ENCODE results near the gene RERE. TPM values are rescaled to one million over a fixed set of nuclear protein-coding genes. Genes with fewer than 3 reads are reported as not detected.

The RERE gene
- total RNA-seq, 2 donors from 2014 or later: 96.0 to 105 TPM

DNA sequence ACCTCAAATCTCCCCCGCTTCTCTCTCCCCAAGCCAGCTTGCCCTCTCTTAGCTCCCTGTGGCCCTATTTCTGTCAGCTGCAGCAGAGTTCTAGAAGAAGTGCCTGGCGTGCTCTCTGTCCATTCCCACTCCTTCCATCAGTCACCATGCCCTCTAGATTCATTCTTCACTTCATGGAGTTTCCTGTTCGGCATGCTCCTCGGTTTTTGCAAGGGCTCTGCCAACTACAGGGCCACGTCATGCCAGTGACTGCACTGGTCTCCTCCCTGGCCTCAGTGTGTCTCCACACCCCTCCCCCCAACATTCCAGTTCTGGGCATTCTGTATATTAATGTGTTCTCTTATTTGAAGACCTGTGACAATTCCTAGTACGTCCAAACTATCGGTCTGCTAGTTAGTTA is 385.7 kb downstream of the RERE start:
- no peak overlapping the region for H3K9ac ChIP-seq (ENCODE audit: low read depth in 2 of 2, low read length in 2 of 2)
- no peaks in the 10 kb centered on the region for H3K36me3 ChIP-seq
- no peak overlapping the region for H3K27ac ChIP-seq
- H3K4me3 ChIP-seq: no peak overlapping the region
- intact Hi-C loops (cut with DNase I): no loop called here
- no peaks in the 10 kb centered on the region for H3K9me3 ChIP-seq
- no peaks in the 10 kb centered on the region for H3K27me3 ChIP-seq
- TF ChIP-seq, protein P1, sequence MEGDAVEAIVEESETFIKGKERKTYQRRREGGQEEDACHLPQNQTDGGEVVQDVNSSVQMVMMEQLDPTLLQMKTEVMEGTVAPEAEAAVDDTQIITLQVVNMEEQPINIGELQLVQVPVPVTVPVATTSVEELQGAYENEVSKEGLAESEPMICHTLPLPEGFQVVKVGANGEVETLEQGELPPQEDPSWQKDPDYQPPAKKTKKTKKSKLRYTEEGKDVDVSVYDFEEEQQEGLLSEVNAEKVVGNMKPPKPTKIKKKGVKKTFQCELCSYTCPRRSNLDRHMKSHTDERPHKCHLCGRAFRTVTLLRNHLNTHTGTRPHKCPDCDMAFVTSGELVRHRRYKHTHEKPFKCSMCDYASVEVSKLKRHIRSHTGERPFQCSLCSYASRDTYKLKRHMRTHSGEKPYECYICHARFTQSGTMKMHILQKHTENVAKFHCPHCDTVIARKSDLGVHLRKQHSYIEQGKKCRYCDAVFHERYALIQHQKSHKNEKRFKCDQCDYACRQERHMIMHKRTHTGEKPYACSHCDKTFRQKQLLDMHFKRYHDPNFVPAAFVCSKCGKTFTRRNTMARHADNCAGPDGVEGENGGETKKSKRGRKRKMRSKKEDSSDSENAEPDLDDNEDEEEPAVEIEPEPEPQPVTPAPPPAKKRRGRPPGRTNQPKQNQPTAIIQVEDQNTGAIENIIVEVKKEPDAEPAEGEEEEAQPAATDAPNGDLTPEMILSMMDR (IDR thresholded peaks at IDR 0.05): no peak
- no peaks in the 10 kb centered on the region for H3K4me1 ChIP-seq
- no peak for DNase-seq

DNA sequence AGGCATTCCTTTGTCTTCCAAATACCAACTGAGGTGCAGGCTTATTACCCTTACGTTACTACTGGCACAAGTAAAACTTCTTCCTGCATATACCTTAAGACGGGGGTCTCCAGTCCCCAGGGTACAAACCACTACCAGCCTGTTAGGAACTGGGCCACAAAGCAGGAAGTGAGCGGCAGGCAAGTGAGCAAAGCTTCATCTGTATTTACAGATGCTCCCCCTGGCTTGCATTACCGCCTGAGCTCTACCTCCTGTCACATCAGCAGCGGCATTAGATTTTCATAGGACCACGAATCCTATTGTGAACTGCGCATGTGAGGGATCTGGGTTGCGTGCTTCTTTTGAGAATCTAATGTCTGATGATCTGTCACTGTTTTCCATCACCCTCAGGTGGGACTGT is 386.4 kb downstream of the RERE start:
- Histone ChIP-seq H3K4me1 (no peaks in the 10 kb centered on the region), H3K9me3 (no peaks in the 10 kb centered on the region), H3K4me3 (no peak overlapping the region), H3K36me3 (no peaks in the 10 kb centered on the region), H3K9ac (ENCODE audit: low read depth in 2 of 2, low read length in 2 of 2) (no peak overlapping the region), H3K27me3 (no peaks in the 10 kb centered on the region), H3K27ac (no peak overlapping the region)
- intact Hi-C loops (cut with DNase I): no loop called here
- no peak for DNase-seq
- TF ChIP-seq, protein P1 (IDR thresholded peaks at IDR 0.05): no peak

DNA sequence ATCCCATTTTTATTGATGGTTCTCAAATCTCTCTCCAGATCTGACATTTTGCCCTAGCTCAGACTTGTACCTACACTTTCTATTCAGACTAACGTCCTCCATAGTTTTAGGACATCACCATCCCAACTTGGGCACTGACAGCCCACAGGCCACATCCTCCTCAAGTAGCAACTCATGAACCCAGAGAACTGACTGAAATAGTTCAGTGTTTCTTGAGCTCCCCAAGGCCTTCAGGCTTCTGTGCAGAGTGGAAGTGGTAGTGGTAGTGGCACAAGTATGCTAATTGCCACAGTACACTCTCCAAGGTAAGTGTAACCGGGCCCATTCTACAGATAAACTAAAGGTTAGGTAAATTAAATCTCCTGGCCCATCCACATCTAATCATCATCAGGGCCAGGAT is 387.0 kb downstream of the RERE start:
- H3K27ac ChIP-seq: no peak overlapping the region
- TF ChIP-seq, protein P1 (IDR thresholded peaks at IDR 0.05): no peak
- no peaks in the 10 kb centered on the region for H3K27me3 ChIP-seq
- H3K4me3 ChIP-seq: no peak overlapping the region
- no peaks in the 10 kb centered on the region for H3K36me3 ChIP-seq
- DNase-seq: no peak
- H3K9me3 ChIP-seq: no peaks in the 10 kb centered on the region
- H3K4me1 ChIP-seq: no peaks in the 10 kb centered on the region
- intact Hi-C loops (cut with DNase I): no loop called here
- no peak overlapping the region for H3K9ac ChIP-seq (ENCODE audit: low read depth in 2 of 2, low read length in 2 of 2)

DNA sequence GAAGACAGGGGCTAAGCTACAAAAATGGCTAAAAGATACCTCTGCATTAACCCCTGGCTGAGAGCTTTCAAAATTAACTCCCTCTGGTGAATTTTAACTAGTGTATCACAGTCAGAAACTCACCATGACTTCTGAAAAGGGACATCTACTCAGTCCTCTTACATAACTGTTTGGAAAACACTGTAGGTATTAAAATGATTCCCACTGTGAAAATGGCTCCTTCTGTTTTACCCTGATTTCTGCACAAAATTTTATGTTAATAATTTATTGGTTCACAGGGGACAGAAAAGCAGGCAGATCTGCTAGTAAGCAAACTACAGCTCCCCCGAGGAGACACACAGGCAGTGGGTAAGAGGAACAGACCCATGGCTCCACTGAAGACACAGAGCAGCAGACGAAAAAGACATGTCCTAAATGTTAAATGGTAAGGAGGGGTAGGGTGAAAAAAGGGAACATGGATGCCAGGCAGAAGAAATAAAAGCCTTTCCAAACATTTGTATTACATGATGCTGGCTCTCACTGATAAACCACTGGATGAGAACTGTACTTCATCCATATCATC is 387.8 kb downstream of the RERE start:
- Histone ChIP-seq H3K27me3 (no peaks in the 10 kb centered on the region), H3K4me1 (peaks cover 2% of the 10 kb centered on the region), H3K4me3 (no peak overlapping the region), H3K9me3 (no peaks in the 10 kb centered on the region), H3K9ac (ENCODE audit: low read depth in 2 of 2, low read length in 2 of 2) (no peak overlapping the region), H3K36me3 (no peaks in the 10 kb centered on the region), H3K27ac (no peak overlapping the region)
- TF ChIP-seq, protein P1 (IDR thresholded peaks at IDR 0.05): no peak
- DNase-seq: no peak
- intact Hi-C loops (cut with DNase I): no loop called here

DNA sequence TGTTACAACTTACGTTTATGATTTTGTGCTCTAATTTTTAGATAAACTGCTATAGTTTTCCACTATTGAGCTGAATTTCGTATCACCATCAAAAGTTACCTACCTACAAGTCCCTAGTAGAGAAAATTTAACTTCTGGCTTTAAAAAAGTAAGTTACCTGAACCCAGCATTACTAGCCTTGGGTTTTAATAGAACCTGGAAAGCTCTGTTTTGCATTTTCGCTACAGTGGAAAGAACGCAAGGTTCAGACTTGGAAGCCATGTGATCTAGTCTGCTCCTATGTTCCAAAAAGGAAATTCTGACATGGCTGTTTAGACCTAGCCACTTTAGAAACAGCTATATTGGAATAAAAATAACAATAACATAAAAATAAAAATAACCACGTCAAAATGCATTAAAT is 389.0 kb downstream of the RERE start:
- Histone ChIP-seq H3K27me3 (no peaks in the 10 kb centered on the region), H3K27ac (peak overlapping the region; percentile 50), H3K9ac (ENCODE audit: low read depth in 2 of 2, low read length in 2 of 2) (no peak overlapping the region), H3K4me3 (no peak overlapping the region), H3K36me3 (no peaks in the 10 kb centered on the region), H3K9me3 (no peaks in the 10 kb centered on the region), H3K4me1 (peaks cover 5% of the 10 kb centered on the region)
- TF ChIP-seq, protein P1 (IDR thresholded peaks at IDR 0.05): no peak
- intact Hi-C loops (cut with DNase I): no loop called here
- no peak for DNase-seq
